Neutrophil (primary cell): ENCODE measurements around the gene TLR6.

ENCODE experiments used
- H3K27ac ChIP-seq: fragments of 200-600 bp; sonication (generic); 2 replicates; pipeline ENCODE4 v1.5.1; 2016; ENCODE audit warnings: mild to moderate bottlenecking, moderate library complexity
- H3K27me3 ChIP-seq: fragments of 200-600 bp; sonication (generic); 2 replicates; pipeline ENCODE4 v1.6.0; 2016; ENCODE audit warnings: mild to moderate bottlenecking
- H3K36me3 ChIP-seq: fragments of 200-600 bp; sonication (generic); 2 replicates; pipeline ENCODE4 v1.5.1; 2017
- H3K4me1 ChIP-seq, 2 experiments: fragments of 200-600 bp in 1 of 2; sonication (generic) in 1 of 2; 1 replicate in 1 of 2; 2 replicates in 1 of 2; pipeline versions ENCODE4 v1.5.1 to v1.6.1; 2013 to 2016; ENCODE audit warnings: low read depth in 1 of 2, low read length in 1 of 2, mild to moderate bottlenecking in 1 of 2, moderate library complexity in 1 of 2; ENCODE audit not compliant: control insufficient read depth in 1 of 2, insufficient read depth in 1 of 2
- H3K4me3 ChIP-seq, 2 experiments: fragments of 200-600 bp in 1 of 2; sonication (generic) in 1 of 2; 1 replicate in 1 of 2; 2 replicates in 1 of 2; pipeline ENCODE4 v1.5.1; 2013 to 2016; ENCODE audit warnings: low read depth in 1 of 2, low read length in 1 of 2, mild to moderate bottlenecking in 1 of 2, moderate library complexity in 1 of 2
- H3K9me3 ChIP-seq: fragments of 200-600 bp; sonication (generic); 2 replicates; pipeline ENCODE4 v1.5.1; 2016
- CTCF ChIP-seq: fragments of 200-600 bp; sonication (generic); IDR thresholded peaks from 2 replicates; pipeline ENCODE4 v1.5.1; 2016; ENCODE audit warnings: antibody characterized with exemption

TLR6 gene

GRCh38 chr4:38856524-38857337, at the start of gene TLR6:
Gene TLR6, minus strand, starts transcription at chr4:38856817. Its CDS starts 27,344 bp downstream, at chr4:38829473.
- Histone ChIP-seq H3K4me1 (peaks cover 63 to 73% of the 10 kb centered on the region in 2 experiments), H3K27me3 (no peaks in the 10 kb centered on the region), H3K9me3 (no peaks in the 10 kb centered on the region), H3K36me3 (no peaks in the 10 kb centered on the region), H3K27ac (peak within 1 kb of the TSS; percentile 96), H3K4me3 (peak within 1 kb of the TSS; percentile 69 to 77)
- peak; percentile 95 for TF ChIP-seq CTCF

- no peaks in the 10 kb centered on the region for H3K27me3 ChIP-seq
- no peak overlapping the region for H3K4me3 ChIP-seq
- H3K36me3 ChIP-seq, result no peaks in the 10 kb centered on the region
- no peaks in the 10 kb centered on the region for H3K9me3 ChIP-seq
- no peak overlapping the region for H3K27ac ChIP-seq
- no peaks in the 10 kb centered on the region for H3K4me1 ChIP-seq
- TF ChIP-seq CTCF, result no peak
Observed at GRCh38 chr4:38905652-38906385, 49.2 kb upstream of the TLR6 start.

GRCh38 chr4:38904682-38905081, 48.1 kb upstream of the TLR6 start:
- no peak overlapping the region for H3K4me3 ChIP-seq
- no peak for TF ChIP-seq CTCF
- no peaks in the 10 kb centered on the region for H3K36me3 ChIP-seq
- H3K9me3 ChIP-seq, result no peaks in the 10 kb centered on the region
- H3K27me3 ChIP-seq, result no peaks in the 10 kb centered on the region
- no peaks in the 10 kb centered on the region for H3K4me1 ChIP-seq
- H3K27ac ChIP-seq, result no peak overlapping the region

- Histone ChIP-seq H3K27ac (no peak overlapping the region), H3K9me3 (no peaks in the 10 kb centered on the region), H3K36me3 (no peaks in the 10 kb centered on the region), H3K4me3 (no peak overlapping the region), H3K27me3 (no peaks in the 10 kb centered on the region), H3K4me1 (no peaks in the 10 kb centered on the region)
- no peak for TF ChIP-seq CTCF
Observed at GRCh38 chr4:38904090-38904666, 47.6 kb upstream of the TLR6 start.

GRCh38 chr4:38902695-38903094, 46.1 kb upstream of the TLR6 start:
- H3K4me1 ChIP-seq, result no peaks in the 10 kb centered on the region
- H3K27ac ChIP-seq, result no peak overlapping the region
- no peaks in the 10 kb centered on the region for H3K36me3 ChIP-seq
- TF ChIP-seq CTCF, result no peak
- no peaks in the 10 kb centered on the region for H3K27me3 ChIP-seq
- H3K4me3 ChIP-seq, result no peak overlapping the region
- H3K9me3 ChIP-seq, result no peaks in the 10 kb centered on the region
